DMS 273 (cell line): ENCODE measurements around the gene NPW.

ENCODE experiments used
- DNase-seq: peaks from one replicate; lab custom pipeline; 2025; ENCODE audit not compliant: unreplicated experiment; lab: John Stamatoyannopoulos, UW

Gene NPW

GRCh38 chr16:2047330-2048115, 27.9 kb downstream of the NPW start, which contains the start of the genes NTHL1 and TSC2:
Gene NTHL1, minus strand, starts transcription at chr16:2047834. Its CDS starts 11 bp downstream, at chr16:2047823.
Gene TSC2, plus strand, starts transcription at chr16:2047985. Its CDS starts 631 bp downstream, at chr16:2048616.
- DNase-seq: peak; percentile 99

- DNase-seq: peak; percentile 61
Measured at GRCh38 chr16:2048116-2048543, 28.5 kb downstream of the NPW start.

GRCh38 chr16:2053211-2053610, 33.6 kb downstream of the NPW start:
- DNase-seq: no peak

- no peak for DNase-seq
Measured at GRCh38 chr16:2053897-2054296, 34.3 kb downstream of the NPW start.

GRCh38 chr16:2054543-2055245, 35.1 kb downstream of the NPW start:
- no peak for DNase-seq

GRCh38 chr16:2056077-2056476, 36.5 kb downstream of the NPW start:
- no peak for DNase-seq

- peak; percentile 41 for DNase-seq
Measured at GRCh38 chr16:2056681-2057407, 37.3 kb downstream of the NPW start.

- DNase-seq: no peak
Measured at GRCh38 chr16:2057438-2057837, 37.9 kb downstream of the NPW start.

GRCh38 chr16:2058420-2058819, 38.8 kb downstream of the NPW start:
- no peak for DNase-seq

- DNase-seq: no peak
Measured at GRCh38 chr16:2058872-2059271, 39.3 kb downstream of the NPW start.

GRCh38 chr16:2060346-2060745, 40.8 kb downstream of the NPW start:
- no peak for DNase-seq

- DNase-seq: no peak
Measured at GRCh38 chr16:2061023-2061422, 41.4 kb downstream of the NPW start.

- no peak for DNase-seq
Measured at GRCh38 chr16:2061526-2061925, 41.9 kb downstream of the NPW start.

- DNase-seq: no peak
Measured at GRCh38 chr16:2062801-2063200, 43.2 kb downstream of the NPW start.

- no peak for DNase-seq
Measured at GRCh38 chr16:2063861-2064260, 44.3 kb downstream of the NPW start.

GRCh38 chr16:2064368-2064945, 44.9 kb downstream of the NPW start:
- DNase-seq: no peak

GRCh38 chr16:2066139-2066538, 46.6 kb downstream of the NPW start:
- DNase-seq: no peak
